Measurements from ENCODE around the gene SPATA17.

The SPATA17 gene

DNA sequence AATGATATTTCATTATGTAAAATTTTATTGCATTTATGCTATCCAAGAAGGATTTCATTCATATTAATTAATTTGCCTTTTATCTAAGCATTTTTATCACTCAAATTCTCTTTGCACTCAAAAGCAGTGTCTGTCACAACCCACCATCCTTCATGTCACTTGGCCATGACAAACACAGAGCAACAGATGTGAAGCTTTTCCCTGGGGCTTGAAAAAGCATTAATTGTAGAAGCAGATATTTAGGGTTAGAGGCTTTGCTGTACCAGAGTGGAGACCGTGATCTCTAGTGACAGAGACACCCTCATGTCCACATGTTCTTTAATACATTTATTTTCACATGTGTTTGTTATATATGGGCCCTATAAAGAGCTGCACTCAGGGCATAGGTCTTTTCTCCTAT is 230.5 kb downstream of the SPATA17 start:
- peak in 1 of 2 experiments; percentile 9 for DNase-seq

DNA sequence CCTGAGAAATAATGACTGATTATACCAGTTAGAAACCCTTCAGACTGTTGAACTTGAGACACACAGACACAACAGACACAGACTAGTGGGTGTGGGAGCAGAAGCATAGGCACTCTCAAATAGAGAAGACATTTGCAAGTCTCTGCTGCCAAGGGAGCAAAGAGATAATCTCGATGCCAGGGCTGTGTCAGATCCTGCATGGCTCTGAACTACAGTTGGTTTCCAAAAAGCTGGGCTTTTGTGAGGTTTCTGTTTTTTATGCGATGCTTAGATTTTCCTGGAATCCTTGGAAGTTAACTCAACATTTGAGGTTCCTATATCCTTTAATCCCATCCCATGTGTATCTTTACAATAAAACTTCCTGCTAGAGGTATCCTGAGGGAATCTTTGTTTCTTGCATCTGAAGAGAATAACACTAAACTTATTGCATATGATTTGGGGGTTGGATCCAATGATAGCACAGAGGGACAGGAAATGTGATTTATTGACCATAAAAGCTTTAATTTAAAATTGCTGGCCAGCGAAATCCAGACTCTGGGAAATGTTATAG is 236.4 kb downstream of the SPATA17 start:
- no peak for DNase-seq

DNA sequence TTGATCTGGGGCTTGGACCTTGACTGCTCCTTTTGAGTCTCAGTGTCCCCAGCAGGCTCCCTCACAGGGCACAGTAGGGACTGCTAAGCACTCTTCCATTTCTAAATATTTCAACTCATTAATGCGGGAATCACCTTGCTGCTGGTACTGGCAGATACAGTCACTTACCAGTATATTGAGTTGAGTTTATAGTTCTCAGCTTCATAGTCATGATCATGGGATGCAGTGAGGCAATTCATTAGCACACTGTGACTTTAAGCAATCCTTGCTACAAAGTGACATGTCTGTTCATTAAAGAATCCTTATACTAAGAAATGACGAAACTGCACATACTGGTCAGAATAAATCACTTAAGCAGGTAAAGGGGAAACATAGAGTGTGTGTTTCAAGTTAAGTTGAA is 240.8 kb downstream of the SPATA17 start:
- no peak for DNase-seq

DNA sequence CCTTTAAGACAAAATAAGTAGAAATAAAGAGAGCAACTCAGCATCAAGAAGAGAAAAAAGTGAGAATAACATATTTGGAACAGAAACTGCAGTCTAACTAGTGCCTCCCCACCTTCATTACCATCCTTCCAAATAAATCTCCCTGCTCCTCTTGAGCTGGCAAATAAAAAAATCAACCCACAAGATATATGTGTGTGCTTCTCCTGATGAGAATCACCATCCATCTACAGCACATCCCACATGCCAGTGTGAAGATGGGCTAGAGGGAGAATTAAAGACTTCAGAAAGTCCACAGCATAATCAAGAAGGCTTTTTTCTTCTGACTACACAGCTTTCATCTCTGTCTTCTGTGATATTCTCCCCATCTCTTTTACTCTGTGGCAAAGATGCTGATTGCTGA is 244.1 kb downstream of the SPATA17 start:
- DNase-seq: no peak

DNA sequence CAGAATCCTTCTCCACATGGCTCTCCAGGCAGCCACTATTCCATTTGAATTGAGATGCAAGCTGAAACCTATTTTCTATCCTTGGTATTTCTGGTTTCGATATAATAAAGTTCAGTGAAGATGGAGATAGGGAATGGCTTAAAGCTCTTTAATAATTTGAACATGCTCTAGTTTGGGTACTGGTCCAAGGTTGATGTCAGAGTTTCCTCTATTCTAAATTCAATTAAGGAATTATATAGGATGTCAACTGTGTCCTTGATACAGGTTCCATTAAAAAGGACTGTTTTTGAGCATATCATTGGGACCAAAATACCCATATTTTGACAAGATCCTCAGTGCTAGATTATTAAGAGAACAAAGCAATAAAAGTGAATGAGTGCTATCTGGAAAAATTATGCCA is 245.3 kb downstream of the SPATA17 start:
- DNase-seq: no peak

DNA sequence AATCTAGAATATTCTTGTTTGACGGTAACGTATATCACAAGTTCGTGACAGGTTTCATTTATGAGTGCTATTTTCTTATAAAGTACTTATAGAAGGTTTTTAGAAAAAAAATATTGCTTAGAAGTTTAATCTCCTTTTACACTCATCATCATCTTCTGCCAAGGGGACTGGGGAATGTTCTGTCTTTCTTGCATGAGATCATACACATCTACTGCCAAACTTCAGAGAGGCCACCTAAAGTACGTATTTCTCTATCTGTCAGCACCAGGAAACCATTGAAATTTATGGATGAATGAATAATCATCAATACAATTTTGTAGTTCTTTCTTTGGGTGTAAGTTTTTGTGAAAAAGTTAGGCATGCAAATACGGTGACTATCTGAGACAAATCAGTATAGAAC is 245.8 kb downstream of the SPATA17 start:
- no peak for DNase-seq

DNA sequence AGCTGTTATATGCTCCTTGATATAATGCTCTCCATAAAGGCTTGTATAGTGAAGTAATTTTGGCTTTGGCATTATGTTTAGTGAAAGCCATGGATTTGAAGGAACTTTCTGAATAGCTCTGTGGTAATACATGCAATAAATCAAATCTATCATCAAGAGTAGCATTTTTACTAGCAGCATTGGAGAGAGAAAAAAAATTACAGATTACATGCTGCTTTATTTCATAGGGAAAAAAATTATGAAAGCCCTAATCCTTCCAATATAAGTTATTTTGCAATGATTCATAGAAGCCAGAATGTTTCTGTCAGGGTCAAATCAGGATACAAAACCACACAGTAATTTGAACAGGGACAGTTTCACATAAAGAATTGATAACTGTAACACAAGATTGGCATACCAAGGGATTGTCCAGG is 250.0 kb downstream of the SPATA17 start:
- no peak for DNase-seq

DNA sequence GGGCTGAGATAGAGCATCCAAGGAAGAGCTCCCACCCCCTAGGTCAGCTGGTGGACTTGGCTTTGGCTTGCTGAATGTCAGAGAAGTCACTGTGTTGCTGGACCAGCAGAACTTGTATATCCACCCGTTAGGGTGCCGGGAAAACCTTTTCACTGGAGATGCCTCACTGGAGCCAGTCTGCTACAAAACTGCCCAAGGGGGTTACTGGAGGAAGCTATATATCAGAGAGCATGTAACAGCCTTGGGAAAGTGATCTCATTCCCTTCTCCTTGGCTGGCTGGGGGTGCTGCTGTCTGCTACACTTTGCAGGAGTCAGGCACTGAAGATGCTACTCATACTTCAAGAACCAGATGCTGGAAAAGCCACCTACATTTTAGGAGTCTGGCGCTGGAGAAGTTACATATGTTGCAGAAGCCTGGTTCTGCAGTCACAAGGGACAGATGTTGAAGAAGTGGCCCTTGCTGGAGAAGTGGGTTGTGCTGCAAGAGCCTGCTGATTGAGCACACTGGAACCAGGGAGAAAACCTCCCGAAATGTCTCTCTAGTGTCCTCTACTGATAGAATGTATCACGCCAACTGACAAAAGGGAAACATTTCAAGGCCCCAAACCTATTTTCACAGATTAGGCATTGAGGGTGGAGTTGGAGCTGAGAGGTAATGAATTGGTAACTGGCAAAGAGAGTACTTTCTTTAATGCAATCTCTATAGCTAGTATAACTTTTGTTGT is 250.6 kb downstream of the SPATA17 start:
- peak in 1 of 2 experiments; percentile 1 for DNase-seq

DNA sequence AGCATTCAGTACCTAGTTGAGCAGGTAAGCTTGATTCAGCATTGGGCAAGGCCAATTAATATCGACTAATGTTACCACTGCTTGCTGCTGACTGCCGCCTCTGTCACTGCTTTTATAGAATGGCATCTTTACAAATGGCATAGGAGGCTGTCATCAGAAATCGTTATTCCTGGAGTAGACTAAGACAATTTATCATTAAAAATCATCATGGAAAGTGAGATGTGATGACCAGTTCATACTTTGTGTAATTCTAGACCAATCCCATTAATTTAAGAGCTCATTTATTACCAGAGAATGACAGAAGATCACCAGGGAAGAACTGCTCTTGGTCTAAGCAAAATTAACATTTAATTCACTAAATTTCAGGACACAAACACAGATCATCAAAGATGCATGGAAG is 254.0 kb downstream of the SPATA17 start:
- no peak for DNase-seq

DNA sequence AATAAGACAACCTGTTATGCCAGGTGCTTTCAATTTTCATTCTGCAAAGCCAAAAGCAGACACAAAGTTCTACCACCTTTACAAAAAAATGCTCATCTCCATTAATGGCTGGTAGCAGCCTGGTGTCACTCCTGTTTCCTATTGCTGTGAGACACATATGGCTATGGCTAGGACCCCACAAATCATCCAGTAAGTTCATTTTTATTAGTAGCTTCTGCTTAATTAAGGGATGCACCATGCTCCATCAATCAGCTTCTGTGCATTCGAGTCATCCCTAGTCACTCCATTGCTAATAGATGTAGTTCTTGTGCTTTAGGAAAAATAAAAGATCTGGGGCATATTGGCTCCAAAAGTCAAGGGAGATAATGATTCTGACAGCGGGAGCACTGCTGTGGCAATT is 257.2 kb downstream of the SPATA17 start:
- DNase-seq: no peak

DNA sequence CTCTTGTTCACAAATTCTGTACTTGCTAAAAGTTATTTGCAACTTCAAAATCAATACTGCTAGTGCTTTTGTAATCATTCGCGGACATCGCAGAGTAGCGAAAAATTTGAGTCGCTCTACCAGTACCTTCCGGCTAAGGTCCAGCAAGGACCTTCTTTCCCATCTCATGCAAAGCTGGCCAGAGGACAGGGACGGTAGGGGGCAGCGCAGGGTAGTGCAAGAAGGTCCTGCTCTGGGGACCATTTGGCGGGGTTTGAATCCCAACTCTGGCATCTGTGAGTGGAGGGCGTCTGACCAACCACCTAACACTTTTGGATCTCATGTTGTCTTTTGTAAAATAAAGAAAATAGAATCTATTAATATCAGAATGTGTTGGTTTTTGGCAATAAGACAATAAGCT is 258.3 kb downstream of the SPATA17 start:
- peak in 1 of 2 experiments; percentile 7 for DNase-seq

DNA sequence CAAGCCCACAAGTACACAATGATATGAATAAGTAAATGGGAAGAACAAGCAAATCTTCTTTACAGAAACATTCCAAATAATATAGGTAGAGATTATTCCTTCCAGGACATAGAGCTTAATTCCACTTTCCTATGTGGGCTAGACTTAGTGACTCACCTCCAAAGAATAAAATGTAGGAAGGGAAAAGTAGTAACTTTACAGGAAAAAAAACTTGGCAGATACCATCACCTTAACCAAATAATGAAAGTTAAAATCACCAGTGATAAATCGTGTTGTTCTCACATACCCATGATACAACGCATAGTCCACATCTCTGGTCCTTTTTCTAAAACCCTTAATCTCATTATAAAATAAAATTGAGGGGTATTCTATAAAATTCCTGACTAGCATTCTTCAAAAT is 260.8 kb downstream of the SPATA17 start:
- DNase-seq: no peak

DNA sequence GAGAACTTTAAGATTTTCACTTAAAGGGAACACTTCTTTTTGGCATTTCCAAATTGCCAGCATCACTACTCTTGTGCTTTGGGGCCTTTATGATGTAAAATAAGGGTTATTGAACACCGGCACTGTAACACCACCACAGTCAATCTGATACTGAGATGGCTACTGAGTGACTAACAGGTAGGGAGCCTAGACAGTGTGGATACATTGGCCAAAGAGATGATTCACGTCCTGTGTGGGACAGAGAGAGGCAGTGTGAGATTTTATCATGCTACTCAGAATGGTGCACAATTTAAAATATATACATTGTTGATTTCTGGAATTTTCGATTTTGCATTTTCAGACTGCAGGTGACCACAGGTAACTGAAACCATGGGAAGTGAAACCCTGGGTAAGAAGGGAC is 261.6 kb downstream of the SPATA17 start:
- DNase-seq: no peak

DNA sequence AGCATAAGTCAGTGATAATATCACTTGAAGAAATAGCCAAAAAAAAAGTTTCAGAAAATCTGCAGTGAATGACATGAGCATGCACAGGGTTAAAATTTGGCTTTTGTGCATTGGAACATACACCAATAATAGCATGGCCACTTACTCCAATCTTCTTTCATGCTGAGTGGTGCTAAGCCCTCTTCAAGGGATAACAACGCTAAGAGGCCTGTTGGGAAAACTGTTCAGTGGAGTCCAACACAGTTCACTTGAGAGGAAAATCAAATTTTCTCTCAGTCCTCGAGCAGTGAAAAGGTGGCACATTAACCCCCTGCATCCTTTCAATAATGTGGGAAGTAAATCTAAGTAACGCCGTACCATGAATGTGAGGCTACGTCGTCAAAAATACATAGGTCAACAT is 264.7 kb downstream of the SPATA17 start:
- DNase-seq: no peak

DNA sequence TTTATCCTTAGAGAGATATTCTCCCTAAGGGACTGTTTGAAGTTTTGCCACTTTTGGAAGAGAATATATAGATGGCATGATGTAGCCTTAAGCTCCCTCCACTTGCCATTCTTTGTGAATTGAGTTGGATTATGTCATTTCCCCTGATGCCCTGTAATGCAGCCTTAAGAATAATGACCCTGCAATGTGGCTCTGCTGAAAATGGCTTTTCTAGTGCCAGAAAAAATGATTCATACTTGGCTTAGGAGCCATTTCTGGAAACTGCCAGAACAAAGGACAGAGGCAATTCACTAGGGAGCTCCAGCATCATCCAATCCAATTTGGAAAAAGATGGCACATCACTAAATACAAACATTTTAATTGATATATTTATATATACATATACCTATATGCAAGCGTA is 265.3 kb downstream of the SPATA17 start:
- DNase-seq: no peak

DNA sequence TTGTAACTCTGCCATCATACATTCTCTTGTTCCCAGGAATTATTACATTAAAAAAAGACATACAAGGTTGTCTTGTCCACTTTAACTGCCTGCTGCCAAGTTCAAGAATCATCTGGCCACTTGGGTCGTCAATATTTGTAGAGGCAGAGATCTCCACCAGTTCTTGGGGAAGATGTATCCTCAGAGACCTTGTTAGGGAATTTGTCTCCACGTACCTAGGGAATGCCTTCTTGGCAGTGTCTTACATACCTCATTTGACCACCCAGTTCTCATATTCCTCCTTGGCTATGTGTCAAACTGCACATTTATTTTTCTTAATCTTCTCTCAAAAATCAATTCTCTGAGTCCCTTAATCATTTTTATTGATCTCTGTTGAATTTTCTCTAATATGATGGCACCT is 266.0 kb downstream of the SPATA17 start:
- no peak for DNase-seq

DNA sequence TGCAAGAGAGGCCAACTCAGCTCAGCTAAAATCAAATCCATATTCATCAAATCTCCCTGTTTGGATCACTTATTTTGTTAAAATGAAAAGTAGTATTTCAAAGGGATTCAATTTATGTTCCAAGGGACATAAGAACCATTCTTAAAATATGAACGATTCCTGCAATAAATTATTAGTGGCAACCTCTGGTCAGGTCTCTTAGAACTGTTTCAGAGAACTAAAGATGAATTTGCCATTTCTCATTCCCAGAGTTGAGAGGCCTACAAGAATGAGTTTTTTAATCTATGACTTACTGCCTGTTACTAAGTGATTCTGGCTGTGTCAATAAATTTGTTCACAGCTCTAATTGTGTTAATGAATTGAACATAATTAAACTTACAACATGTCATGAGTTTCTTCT is 268.5 kb downstream of the SPATA17 start:
- no peak for DNase-seq

DNA sequence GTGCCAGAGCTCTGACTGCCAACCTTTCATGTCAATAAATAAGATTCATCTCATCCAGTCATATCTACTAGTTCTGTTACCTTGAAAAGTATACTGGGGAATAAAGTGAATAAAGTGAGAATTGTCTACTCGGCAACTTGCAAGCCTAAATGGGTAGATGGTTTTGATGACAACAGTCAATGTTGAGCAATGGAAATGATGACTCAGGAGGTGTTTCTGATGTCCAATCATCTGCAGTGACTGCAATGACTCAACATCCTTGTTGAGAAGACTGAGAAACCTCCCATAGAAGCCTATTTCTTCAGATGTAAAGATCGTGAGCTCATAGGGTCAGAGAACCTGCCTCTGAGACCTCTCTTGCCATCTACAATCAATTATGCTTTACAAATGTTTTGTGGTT is 276.4 kb downstream of the SPATA17 start:
- no peak for DNase-seq

DNA sequence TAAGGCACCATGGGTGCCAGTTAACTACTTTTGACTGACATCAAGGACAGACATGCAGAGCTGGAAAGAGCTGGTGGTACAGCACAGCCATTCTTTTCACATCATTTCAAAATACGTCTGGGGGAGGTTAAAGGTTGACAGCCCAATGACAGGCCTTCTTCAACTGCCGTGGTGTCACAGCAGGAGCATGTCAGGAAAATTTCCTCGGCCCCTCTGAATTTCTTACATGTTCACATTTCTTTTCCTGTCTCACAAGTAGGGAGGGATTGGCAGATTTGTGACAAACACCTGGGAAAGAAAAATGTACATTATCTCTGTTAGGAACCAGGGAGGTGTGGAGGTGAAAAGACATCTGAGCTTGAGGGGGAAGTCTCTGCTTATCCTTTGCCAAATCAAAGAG is 279.1 kb downstream of the SPATA17 start:
- no peak for DNase-seq

DNA sequence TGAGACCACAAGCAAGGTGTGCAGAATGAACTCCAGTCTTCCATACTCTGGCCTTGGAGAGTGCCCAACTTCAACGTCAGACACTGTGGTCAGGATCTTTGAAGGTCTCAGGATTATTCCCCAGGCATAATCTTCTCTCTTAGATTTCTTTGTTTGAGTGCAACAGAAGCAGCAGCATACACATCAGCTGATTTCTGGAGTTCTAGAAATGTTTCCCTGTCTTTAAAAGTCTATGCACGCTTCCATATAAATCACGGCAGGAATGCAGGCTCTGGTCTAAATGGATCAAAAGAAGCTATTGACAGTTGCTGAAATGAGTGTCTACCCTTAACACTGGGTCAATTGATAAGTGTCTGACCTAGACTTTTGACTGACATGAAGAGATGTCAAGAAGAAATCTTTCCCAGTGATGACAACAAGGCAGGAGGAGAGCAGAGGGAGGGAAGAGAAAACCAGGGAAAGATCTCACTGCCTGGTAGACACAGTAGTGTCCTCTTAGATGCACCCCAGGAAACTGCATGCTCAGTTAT is 279.7 kb downstream of the SPATA17 start:
- DNase-seq: no peak

DNA sequence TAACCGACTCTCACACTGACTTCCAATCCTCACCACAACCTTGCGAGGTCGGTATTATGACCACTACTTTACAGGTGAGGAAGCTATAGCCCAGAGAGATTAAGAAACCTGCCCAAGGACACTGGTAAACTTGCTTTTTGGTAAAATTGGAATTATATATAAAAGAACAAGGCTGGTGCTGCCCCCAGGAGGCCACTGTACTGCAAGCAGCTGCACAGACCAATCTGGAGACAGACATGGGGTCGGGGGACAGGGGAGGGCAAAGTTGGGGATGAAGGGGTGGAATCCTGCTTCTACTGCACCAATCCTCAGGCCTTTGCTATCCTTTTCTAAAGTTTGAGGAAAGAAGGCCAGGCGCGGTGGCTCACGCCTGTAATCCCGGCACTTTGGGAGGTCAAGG is 280.8 kb downstream of the SPATA17 start:
- DNase-seq: peak in 1 of 2 experiments; percentile 32

DNA sequence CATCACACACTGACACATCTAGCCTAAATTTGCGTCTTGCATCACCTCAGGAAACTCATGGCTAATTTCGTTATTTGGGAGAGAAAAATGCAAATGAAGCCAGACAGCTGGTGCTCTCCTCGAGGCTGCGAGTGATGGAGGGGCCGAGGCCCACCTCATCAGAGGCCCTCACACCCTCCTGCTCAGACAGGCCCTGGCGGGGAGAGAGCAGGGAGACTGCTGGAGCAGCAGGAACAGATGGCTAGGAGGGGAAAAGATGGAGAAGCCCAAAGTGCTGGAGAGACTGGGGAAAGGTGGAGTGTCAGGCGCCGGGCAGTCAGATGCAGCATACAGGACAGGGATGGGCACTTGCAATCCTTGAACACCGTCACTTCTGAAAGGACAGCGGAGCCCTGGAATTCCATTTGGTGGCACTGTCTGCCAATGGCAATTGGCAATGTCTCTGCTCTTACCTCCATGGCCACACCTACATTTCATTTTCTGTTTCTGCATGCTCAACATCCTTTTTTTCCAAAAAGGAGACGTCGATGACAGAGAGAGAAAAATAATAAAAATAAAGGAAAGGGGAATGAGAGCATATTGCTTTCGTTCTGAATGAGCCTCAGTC is 286.2 kb downstream of the SPATA17 start:
- peak in 1 of 2 experiments; percentile 29 for DNase-seq

DNA sequence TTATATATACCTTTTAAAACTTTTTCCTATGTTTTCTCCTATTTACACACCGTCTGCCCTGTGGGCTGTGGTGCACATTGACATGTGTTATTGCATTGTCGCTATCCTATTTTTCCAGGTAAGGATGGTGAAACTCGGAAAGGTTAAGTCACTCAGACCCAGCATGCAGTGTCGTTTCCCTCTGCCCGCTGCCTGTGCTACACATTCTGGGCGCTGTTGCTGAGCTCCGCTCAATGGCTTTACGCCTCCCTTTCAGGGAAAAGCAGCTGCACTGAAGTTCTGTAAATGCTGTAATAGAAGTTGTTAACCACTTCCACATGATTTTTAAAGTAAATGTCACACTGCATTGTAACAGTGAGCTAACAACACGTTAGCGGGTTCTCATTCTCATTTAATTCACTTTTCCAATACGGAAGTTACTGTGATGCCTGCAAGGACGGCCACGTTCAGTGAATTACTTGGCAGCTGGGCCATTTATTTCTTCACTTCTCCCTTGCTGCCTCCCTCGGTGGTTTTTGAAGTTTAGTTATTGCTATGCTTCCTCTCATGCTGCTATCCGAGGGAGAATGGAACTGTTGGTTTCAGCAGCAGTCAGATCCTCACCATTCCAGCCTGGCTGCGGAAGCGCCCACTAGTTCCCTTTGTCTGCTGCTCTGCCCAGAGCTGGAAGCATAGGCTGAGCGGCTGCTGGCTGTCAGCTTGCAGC is 288.7 kb downstream of the SPATA17 start:
- DNase-seq: no peak

All from NCI-H526 (cell line).